ENCODE results near the gene KCNG1.
A peak's percentile ranks its signal among the peaks of the same experiment; 100 is the strongest.

KCNG1 gene

GRCh38 chr20:50969912-50970311 lies 53.0 kb downstream of the KCNG1 start:
- TF ChIP-seq ZNF274 (IDR thresholded peaks at IDR 0.05; ENCODE audit: low read depth, low read length) = no peak

DNA sequence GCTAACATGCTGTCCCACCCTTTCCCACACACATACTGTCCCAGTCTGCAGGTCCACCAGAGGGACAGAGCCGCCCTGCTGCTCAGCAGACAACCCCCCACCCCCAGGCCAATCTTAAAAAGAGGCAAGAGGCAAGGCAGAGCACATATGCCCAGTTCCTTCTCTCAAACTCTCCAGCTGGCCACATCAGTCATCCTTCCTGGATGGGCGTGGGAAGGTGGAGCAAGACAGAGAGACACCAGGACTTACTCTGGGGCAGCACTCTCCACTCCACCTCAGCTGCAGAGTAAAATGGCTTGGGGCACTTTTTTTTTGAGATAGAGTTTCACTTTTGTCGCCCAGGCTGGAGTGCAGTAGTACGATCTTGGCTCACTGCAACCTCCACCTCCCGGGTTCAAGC lies 53.5 kb downstream of the KCNG1 start:
- H3K4me3 ChIP-seq (ENCODE audit: low read length) = no peak overlapping the region
- no peak for TF ChIP-seq ZNF274 (IDR thresholded peaks at IDR 0.05; ENCODE audit: low read depth, low read length)

More at GRCh38 chr20:50969912-50970311, 53.0 kb downstream of the KCNG1 start:
- no peak overlapping the region for H3K4me3 ChIP-seq (ENCODE audit: low read length)

DNA sequence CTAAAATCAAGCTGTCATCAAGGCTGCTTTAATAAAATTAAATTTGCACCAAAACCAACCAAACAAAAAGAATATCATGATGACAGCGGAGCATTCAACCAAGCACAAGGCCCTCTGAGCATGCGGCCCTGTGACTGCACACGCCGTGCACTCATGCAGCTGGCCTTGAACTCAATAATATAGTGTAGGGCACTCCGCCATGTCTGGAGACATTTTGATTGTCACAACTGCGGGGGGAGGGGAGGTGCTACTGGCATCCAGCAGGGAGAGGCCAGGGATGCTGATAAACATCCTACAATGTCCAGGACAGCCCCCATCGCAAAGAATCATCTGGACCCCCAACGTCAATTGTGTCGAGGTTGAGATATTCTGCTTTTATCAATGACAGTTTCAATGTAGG lies 54.6 kb downstream of the KCNG1 start:
- no peak for TF ChIP-seq ZNF274 (IDR thresholded peaks at IDR 0.05; ENCODE audit: low read depth, low read length)
- H3K4me3 ChIP-seq (ENCODE audit: low read length) = no peak overlapping the region

DNA sequence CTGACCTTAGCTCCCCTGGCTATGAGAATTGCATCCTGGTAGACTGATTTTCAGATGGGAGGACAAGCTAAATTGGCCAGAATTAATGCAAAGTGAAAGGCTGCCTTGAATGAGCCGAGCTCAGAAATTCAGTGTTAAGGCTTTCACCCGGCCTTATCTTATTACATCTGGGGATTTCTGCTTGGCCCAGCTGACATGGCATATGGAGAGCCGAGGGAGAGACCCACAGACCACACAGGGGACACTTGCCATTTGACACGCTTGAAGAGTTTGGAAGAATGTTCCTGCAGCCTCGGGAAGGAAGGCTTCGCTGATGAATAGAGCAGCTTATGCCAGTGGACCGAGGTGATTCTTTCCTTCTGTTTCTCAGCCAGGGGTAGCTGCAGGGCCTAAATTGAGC lies 55.3 kb downstream of the KCNG1 start:
- no peak for TF ChIP-seq ZNF274 (IDR thresholded peaks at IDR 0.05; ENCODE audit: low read depth, low read length)
- no peak overlapping the region for H3K4me3 ChIP-seq (ENCODE audit: low read length)

DNA sequence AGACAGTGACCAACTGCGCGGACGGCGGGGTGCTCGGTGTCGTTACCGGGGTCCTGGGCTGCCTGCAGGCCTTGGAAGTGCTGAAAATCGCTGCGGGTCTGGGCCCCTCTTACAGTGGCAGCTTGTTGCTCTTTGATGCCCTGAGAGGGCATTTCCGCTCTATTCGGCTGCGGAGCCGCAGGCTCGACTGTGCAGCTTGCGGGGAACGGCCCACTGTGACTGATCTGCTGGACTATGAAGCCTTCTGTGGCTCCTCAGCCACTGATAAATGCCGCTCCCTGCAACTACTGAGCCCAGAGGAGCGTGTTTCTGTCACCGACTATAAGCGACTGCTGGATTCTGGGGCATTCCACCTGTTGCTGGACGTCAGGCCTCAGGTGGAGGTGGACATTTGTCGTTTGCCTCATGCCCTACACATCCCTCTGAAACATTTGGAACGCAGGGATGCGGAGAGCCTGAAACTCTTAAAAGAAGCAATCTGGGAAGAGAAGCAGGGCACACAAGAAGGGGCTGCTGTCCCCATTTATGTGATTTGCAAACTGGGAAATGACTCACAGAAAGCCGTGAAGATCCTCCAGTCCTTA lies 63.3 kb downstream of the KCNG1 start:
- peak overlapping the region; percentile 91; the same call in 1 of the 2 replicates for H3K4me3 ChIP-seq (ENCODE audit: low read length)
- TF ChIP-seq ZNF274 (IDR thresholded peaks at IDR 0.05; ENCODE audit: low read depth, low read length) = no peak

DNA sequence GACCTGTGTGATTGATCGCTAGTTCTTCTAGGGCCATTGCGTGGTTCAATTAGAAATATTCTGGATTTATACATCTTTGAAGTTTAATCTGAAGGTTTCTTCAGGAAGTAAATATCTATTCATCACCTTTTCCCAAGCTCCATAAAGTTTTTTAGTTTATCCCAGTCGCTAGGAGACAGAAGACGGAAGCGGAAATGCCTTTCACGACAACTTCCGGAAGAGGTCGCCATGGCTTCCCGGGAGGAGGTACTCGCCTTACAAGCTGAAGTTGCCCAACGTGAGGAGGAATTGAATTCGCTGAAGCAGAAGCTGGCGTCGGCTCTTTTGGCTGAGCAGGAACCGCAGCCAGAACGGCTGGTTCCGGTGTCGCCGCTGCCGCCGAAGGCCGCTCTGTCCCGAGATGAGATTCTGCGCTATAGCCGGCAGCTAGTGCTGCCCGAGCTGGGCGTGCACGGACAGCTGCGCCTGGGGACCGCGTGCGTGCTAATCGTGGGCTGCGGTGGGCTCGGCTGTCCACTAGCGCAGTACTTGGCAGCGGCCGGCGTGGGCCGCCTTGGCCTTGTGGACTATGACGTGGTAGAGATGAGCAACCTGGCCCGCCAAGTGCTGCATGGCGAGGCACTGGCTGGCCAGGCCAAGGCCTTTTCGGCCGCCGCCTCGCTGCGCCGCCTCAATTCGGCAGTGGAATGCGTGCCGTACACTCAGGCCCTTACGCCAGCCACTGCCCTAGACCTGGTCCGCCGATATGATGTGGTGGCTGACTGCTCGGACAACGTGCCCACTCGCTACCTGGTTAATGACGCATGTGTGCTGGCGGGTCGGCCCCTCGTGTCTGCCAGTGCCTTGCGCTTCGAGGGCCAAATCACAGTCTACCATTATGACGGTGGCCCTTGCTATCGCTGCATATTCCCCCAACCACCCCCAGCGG lies 64.0 kb downstream of the KCNG1 start, which contains the start of gene MOCS3:
Gene MOCS3 (plus strand): TSS at position 204 of the 928 bp plus-strand sequence. CDS start 25 bp downstream, at position 229.
- H3K4me3 ChIP-seq (ENCODE audit: low read length) = peak within 1 kb of the TSS; percentile 91
- TF ChIP-seq ZNF274 (IDR thresholded peaks at IDR 0.05; ENCODE audit: low read depth, low read length) = no peak

DNA sequence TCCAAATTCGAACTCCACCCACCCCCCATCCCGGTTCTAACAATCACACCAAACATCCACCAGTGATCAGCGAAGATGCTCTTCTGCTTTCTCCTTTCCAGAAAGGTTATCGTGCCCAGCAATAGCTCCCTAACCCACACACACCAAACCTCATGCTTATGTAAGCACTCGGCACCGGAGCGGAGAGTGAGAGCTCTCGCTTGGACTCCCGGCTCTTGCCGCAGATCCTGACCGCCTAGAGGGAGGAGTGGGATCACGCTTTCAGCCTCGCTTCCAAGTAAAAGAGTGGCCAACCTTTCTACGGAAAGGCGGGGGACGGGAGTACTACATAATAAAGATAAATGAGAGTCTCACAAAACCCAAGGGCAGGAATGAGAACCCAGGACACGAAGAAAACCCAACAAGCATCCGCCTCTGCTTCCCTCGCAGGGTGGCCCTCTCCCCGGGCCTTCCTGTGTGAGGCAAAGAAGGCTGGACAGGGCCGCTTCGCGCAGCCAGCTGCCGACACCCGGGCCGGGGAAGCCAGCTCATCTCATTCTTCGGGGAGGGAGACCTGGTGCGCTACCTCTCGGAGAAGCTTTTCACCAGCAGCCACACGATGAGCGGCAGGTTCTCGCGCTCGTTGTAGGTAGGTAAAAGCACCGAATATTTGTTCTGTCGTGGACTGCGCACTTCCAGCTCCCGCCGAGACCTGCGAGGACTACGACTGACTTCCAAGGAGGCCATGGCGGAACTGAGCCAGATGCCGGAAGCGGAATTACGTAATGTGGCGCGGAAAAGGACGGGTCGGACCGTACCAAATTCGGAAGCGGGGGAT lies 64.9 kb downstream of the KCNG1 start, which contains the start of gene DPM1:
Gene DPM1 (minus strand): TSS at position 735 of the 817 bp plus-strand sequence. CDS start 9 bp downstream, at position 726.
- no peak for TF ChIP-seq ZNF274 (IDR thresholded peaks at IDR 0.05; ENCODE audit: low read depth, low read length)

GRCh38 chr20:50957276-50957675 lies 65.6 kb downstream of the KCNG1 start:
- no peak for TF ChIP-seq ZNF274 (IDR thresholded peaks at IDR 0.05; ENCODE audit: low read depth, low read length)

More for the DNA sequence above, 64.9 kb downstream of the KCNG1 start, which contains the start of gene DPM1:
- peak within 1 kb of the TSS; percentile 91 for H3K4me3 ChIP-seq (ENCODE audit: low read length)

DNA sequence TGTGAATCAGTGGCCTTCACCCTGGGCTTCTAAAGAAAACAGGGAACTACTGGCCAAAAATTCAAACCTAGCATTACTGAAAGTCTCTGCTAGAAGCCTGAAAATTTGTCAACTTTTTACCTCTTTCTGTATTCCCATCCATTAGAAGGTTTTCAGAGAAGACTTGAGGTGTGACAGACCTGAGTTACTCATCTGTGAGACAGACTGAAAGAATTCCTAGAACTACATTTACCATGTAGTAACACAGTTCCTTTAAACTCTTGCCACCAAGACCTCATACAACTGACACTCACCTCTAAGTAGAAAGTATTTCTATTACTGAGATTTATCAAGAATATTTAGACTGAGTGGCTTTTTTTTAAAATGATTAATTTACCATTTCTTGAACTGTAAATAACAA lies 69.1 kb downstream of the KCNG1 start:
- TF ChIP-seq ZNF274 (IDR thresholded peaks at IDR 0.05; ENCODE audit: low read depth, low read length) = no peak
- H3K4me3 ChIP-seq (ENCODE audit: low read length) = no peak overlapping the region

More at GRCh38 chr20:50957276-50957675, 65.6 kb downstream of the KCNG1 start:
- H3K4me3 ChIP-seq (ENCODE audit: low read length) = peak overlapping the region; percentile 91

Data from GM08714 (cell line).